GM12891 (cell line): ENCODE results near the gene DIDO1.

ENCODE experiments used
- POLR2A ChIP-seq: IDR thresholded peaks from 2 replicates; pipeline ENCODE4 v1.6.1; 2011; ENCODE audit warnings: low read depth, low read length, control low read depth
- POLR2AphosphoS5 ChIP-seq: IDR thresholded peaks from 2 replicates; pipeline ENCODE4 v1.6.1; 2011; ENCODE audit warnings: low read depth, low read length, control low read depth
- SPI1 ChIP-seq: IDR thresholded peaks from 2 replicates; pipeline ENCODE4 v1.6.1; 2011; ENCODE audit warnings: low read depth, low read length, control low read depth
- TAF1 ChIP-seq: IDR thresholded peaks from 2 replicates; pipeline ENCODE4 v1.6.1; 2011; ENCODE audit warnings: low read depth, low read length, control low read depth

- TF ChIP-seq POLR2AphosphoS5 (no peak), TAF1 (no peak), POLR2A (no peak), SPI1 (no peak)
Observed at GRCh38 chr20:62971211-62971949, 45.1 kb upstream of the DIDO1 start.
